ENCODE data around the gene PER2. TPM values are rescaled to one million over a fixed set of nuclear protein-coding genes. Genes with fewer than 3 reads are reported as not detected.

Gene PER2
- total and polyA plus RNA-seq, 2 of the 4 experiments (the other 2 are of a cell fraction), result 1.7 to 3.2 TPM

GRCh38 chr2:238256111-238256510 is 32.3 kb downstream of the PER2 start:
- H3K36me3 ChIP-seq (ENCODE audit: control insufficient read depth, insufficient read depth, low read length), result peaks cover 24% of the 10 kb centered on the region
- no peak overlapping the region for H2BK120ac ChIP-seq (ENCODE audit: low read depth, low read length)
- dilution Hi-C loops (cut with HindIII; ENCODE audit: low sequenced_read_pairs, unreplicated experiment), result no loop called here
- no peak overlapping the region for H3K4me2 ChIP-seq (ENCODE audit: low read depth, low read length)
- H3K4me1 ChIP-seq (ENCODE audit: control insufficient read depth, insufficient read depth, low read length), result peaks cover 2% of the 10 kb centered on the region; the same call in 1 of the 2 replicates
- no peak overlapping the region for H2BK5ac ChIP-seq (ENCODE audit: low read depth, low read length, poor library complexity, severe bottlenecking)
- H3K9me3 ChIP-seq (ENCODE audit: control insufficient read depth, insufficient read depth, low read length), result no peaks in the 10 kb centered on the region
- no peak for DNase-seq
- no peak for TF ChIP-seq MXI1 (IDR thresholded peaks at IDR 0.05; ENCODE audit: borderline replicate concordance, low read depth, low read length)
- CTCF ChIA-PET, result interaction anchor here (2.0 kb wide), 1 partner anchor 398 kb away, joined by 5 read pairs; no protein-coding TSS in a partner anchor
- no peak overlapping the region for H2BK15ac ChIP-seq (ENCODE audit: low read depth, low read length)
- H3K9ac ChIP-seq (ENCODE audit: low read depth, low read length), result no peak overlapping the region
- H2AK5ac ChIP-seq (ENCODE audit: low read depth, low read length), result no peak overlapping the region
- no peak overlapping the region for H3K4ac ChIP-seq (ENCODE audit: low read depth, low read length)
- H3K18ac ChIP-seq (ENCODE audit: low read depth, low read length), result no peak overlapping the region
- H3K79me1 ChIP-seq (ENCODE audit: low read depth in 1 of 2, low read length in 2 of 2), result no peaks in the 10 kb centered on the region
- no peak overlapping the region for H2AK9ac ChIP-seq (replicated peaks; ENCODE audit: low read depth, low read length, poor library complexity)
- no peak overlapping the region for H4K91ac ChIP-seq (ENCODE audit: insufficient read depth, low read depth, low read length)
- 0 out of 2 replicates have a peak, but pooled peaks cover 4% of the 10 kb centered on the region for H4K20me1 ChIP-seq (ENCODE audit: insufficient read depth, low read length)
- in situ Hi-C loops (cut with MboI; ENCODE audit: low sequenced_read_pairs), result no loop called here
- H3K56ac ChIP-seq (ENCODE audit: extremely low read depth, insufficient read depth, low read length), result no peak overlapping the region
- no peak overlapping the region for H4K8ac ChIP-seq (ENCODE audit: low read depth in 2 of 2, low read length in 2 of 2)
- WGBS, 2 experiments (ENCODE audit: extremely low coverage in 2 of 2, insufficient read length in 1 of 2), result 95% methylated on average over 4 of the region's 6 CpGs; no CpG with 5 or more reads in 1 of the 2 experiments
- H3K27ac ChIP-seq (ENCODE audit: insufficient read depth, low read length), result no peak overlapping the region
- H2BK20ac ChIP-seq (ENCODE audit: low read depth, low read length), result no peak overlapping the region
- intact Hi-C loops (cut with micrococcal nuclease), result no loop called here
- H4K5ac ChIP-seq (ENCODE audit: low read depth, low read length), result no peak overlapping the region
- no peak overlapping the region for H3K23ac ChIP-seq (ENCODE audit: low read depth, low read length)
- POLR2A ChIA-PET (ENCODE audit: unreplicated experiment), result no interaction called here
- H3K9me1 ChIP-seq (ENCODE audit: insufficient read depth, low read length), result no peaks in the 10 kb centered on the region
- no peak overlapping the region for H3K4me3 ChIP-seq (ENCODE audit: insufficient read depth, low read depth, low read length)
- no peak overlapping the region for H2AFZ ChIP-seq (replicated peaks; ENCODE audit: low read length, poor library complexity)
- no TSS peak for BruUV-seq (replicated peaks)
- no peaks in the 10 kb centered on the region for H3K27me3 ChIP-seq (ENCODE audit: control insufficient read depth, insufficient read depth, low read length)
- no peak overlapping the region for H3K14ac ChIP-seq (replicated peaks; ENCODE audit: low read depth, low read length)
- ATAC-seq (ENCODE audit: low read depth), result no peak

All from IMR-90 (cell line).